Panc1 (cell line): ENCODE results near the gene ZNF74. TPM values are rescaled to one million over a fixed set of nuclear protein-coding genes. Genes with fewer than 3 reads are reported as not detected.
"Not testable (repeated sequence)": the region's sequence is repeated elsewhere in the genome, so short reads cannot be mapped to it uniquely, and the experiment has no call there.

ENCODE experiments used
- ATAC-seq: fragments of 200-7000 bp; cut with Tn5 transposase; 2 replicates; pipeline ENCODE4 v1.9.1; 2020; ENCODE audit warnings: mild to moderate bottlenecking, moderate library complexity
- BruUV-seq: library from RNA; stranded (reverse); fragments of 400-500 nt; replicated peaks from 2 replicates; lab custom pipeline; 2021; lab: Mats Ljungman, UMichigan
- CTCF ChIA-PET: fragments of 300-600 bp; sonication (Branson Sonifier 250); formaldehyde crosslinking; loops from one replicate; lab custom pipeline; 2022; ENCODE audit warnings: antibody characterized with exemption; lab: Charles Lee
- POLR2A ChIA-PET: fragments of 300-600 bp; sonication (Branson Sonifier 250); formaldehyde crosslinking; loops from one replicate; lab custom pipeline; 2022; ENCODE audit warnings: antibody characterized with exemption; lab: Charles Lee
- DNase-seq: peaks from one replicate; pipeline ENCODE4 v3.0.0-alpha.2; 2010; ENCODE audit warnings: low read depth, low spot score
- H3K27ac ChIP-seq: 2 replicates; pipeline ENCODE4 v1.5.1; 2011; ENCODE audit warnings: mild to moderate bottlenecking, low read length, inconsistent platforms
- H3K27me3 ChIP-seq: fragments of 200-500 bp; sonication (Bioruptor generic); 2 replicates; pipeline ENCODE4 v1.6.0; 2014; ENCODE audit warnings: low read length, inconsistent platforms; ENCODE audit not compliant: control insufficient read depth, insufficient read depth
- H3K36me3 ChIP-seq: fragments of 200-500 bp; sonication (Bioruptor generic); 2 replicates; pipeline ENCODE4 v1.5.1; 2014; ENCODE audit warnings: inconsistent platforms, mild to moderate bottlenecking, low read length, moderate library complexity; ENCODE audit not compliant: control insufficient read depth, insufficient read depth
- H3K4me1 ChIP-seq: 2 replicates; pipeline ENCODE4 v1.5.1; 2011; ENCODE audit warnings: inconsistent platforms, mild to moderate bottlenecking, low read length, moderate library complexity; ENCODE audit not compliant: control insufficient read depth, insufficient read depth
- H3K4me3 ChIP-seq, 2 experiments: 2 replicates each; pipeline ENCODE4 v1.5.1; 2011 to 2012; ENCODE audit warnings: low read depth in 2 of 2, low read length in 2 of 2, mild to moderate bottlenecking in 2 of 2, inconsistent platforms in 1 of 2, moderate library complexity in 1 of 2
- H3K9me3 ChIP-seq: fragments of 200-500 bp; sonication (Bioruptor generic); 2 replicates; pipeline ENCODE4 v1.5.1; 2014; ENCODE audit warnings: low read depth, mild to moderate bottlenecking, inconsistent platforms, low read length, moderate library complexity; ENCODE audit not compliant: control insufficient read depth, insufficient read depth
- CTCF ChIP-seq: fragments of 450-650 bp; IDR thresholded peaks from 2 replicates; pipeline ENCODE4 v1.5.1; 2017; ENCODE audit warnings: mild to moderate bottlenecking
- POLR2AphosphoS5 ChIP-seq: IDR thresholded peaks from 2 replicates; pipeline ENCODE4 v1.6.1; 2012; ENCODE audit warnings: mild to moderate bottlenecking, low read depth, low read length, moderate library complexity
- SIN3A ChIP-seq: IDR thresholded peaks from 2 replicates; pipeline ENCODE4 v1.6.1; 2012; ENCODE audit warnings: low read depth, mild to moderate bottlenecking, low read length, moderate library complexity, borderline replicate concordance; ENCODE audit not compliant: insufficient read depth
- TCF7L2 ChIP-seq: IDR thresholded peaks from 2 replicates; pipeline ENCODE4 v1.6.1; 2011; ENCODE audit warnings: mild to moderate bottlenecking, low read depth, low read length, inconsistent platforms
- in situ Hi-C: cut with HindIII; loops from 2 replicates; pipeline ENCODE4 v1.10.0; 2016; ENCODE audit warnings: low sequenced_read_pairs, low pct_unique_long_range_greater_than_20kb
- intact Hi-C: fragments of 100-400 bp; cut with micrococcal nuclease; formaldehyde crosslinking; loops from one replicate; pipeline ENCODE4 v1.10.0; 2022; ENCODE audit not compliant: unreplicated experiment
- total RNA-seq: library from RNA; stranded (reverse); gene quantifications from one replicate; pipeline ENCODE4 v1.2.1, GENCODE V29; 2021; ENCODE audit not compliant: unreplicated experiment
- TF ChIP-seq, protein P1 (sequence below), 2 experiments: IDR thresholded peaks; 2 replicates each; pipeline ENCODE4 v1.6.1; 2011 to 2012; ENCODE audit warnings: low read depth in 2 of 2, control low read depth in 1 of 2, low read length in 1 of 2, mild to moderate bottlenecking in 1 of 2, moderate library complexity in 1 of 2; ENCODE audit not compliant: insufficient read depth in 1 of 2

ZNF74 gene
- total RNA-seq, 1 experiment from 2014 or later = 13.2 TPM

- no TSS peak for BruUV-seq
- in situ Hi-C loops = no loop called here
- no peak overlapping the region for H3K27ac ChIP-seq
- no peaks in the 10 kb centered on the region for H3K9me3 ChIP-seq
- CTCF ChIA-PET = no interaction called here
- no peak for DNase-seq
- intact Hi-C loops = no loop called here
- no peak overlapping the region for H3K4me3 ChIP-seq
- no peaks in the 10 kb centered on the region for H3K27me3 ChIP-seq
- H3K36me3 ChIP-seq = no peaks in the 10 kb centered on the region
- TF ChIP-seq TCF7L2 = no peak
- TF ChIP-seq POLR2AphosphoS5 = no peak
- TF ChIP-seq SIN3A = no peak
- no peak for TF ChIP-seq CTCF
- TF ChIP-seq, protein P1, sequence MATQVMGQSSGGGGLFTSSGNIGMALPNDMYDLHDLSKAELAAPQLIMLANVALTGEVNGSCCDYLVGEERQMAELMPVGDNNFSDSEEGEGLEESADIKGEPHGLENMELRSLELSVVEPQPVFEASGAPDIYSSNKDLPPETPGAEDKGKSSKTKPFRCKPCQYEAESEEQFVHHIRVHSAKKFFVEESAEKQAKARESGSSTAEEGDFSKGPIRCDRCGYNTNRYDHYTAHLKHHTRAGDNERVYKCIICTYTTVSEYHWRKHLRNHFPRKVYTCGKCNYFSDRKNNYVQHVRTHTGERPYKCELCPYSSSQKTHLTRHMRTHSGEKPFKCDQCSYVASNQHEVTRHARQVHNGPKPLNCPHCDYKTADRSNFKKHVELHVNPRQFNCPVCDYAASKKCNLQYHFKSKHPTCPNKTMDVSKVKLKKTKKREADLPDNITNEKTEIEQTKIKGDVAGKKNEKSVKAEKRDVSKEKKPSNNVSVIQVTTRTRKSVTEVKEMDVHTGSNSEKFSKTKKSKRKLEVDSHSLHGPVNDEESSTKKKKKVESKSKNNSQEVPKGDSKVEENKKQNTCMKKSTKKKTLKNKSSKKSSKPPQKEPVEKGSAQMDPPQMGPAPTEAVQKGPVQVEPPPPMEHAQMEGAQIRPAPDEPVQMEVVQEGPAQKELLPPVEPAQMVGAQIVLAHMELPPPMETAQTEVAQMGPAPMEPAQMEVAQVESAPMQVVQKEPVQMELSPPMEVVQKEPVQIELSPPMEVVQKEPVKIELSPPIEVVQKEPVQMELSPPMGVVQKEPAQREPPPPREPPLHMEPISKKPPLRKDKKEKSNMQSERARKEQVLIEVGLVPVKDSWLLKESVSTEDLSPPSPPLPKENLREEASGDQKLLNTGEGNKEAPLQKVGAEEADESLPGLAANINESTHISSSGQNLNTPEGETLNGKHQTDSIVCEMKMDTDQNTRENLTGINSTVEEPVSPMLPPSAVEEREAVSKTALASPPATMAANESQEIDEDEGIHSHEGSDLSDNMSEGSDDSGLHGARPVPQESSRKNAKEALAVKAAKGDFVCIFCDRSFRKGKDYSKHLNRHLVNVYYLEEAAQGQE (IDR thresholded peaks at IDR 0.05; ENCODE audit: insufficient read depth in 1 of 2, low read depth in 2 of 2, low read length in 1 of 2) = no peak
- no peak for ATAC-seq
- no peaks in the 10 kb centered on the region for H3K4me1 ChIP-seq
- POLR2A ChIA-PET = no interaction called here
Measured at GRCh38 chr22:20414059-20414440, 20.1 kb downstream of the ZNF74 start.

DNA sequence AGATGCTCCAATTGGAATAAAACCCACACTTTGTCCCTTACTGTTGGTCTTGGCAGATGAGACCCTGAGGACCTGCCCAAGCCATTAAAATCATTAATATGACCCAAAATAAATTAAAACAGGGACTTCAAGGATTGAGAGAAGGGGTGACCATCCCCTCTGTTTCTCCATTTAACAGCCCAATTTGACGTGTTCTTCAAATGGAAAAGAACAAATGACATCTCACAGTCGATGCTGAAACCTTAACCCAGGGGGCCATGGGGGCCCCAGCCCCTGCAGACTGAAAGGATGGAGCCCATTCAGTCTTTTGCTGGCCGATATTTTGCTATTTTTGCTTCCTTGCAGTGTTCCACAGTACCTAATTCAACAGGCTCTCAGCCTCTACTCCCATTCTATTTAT lies 20.5 kb downstream of the ZNF74 start:
- CTCF ChIA-PET = no interaction called here
- Histone ChIP-seq H3K4me3 (no peak overlapping the region), H3K4me1 (no peaks in the 10 kb centered on the region), H3K27me3 (no peaks in the 10 kb centered on the region), H3K27ac (no peak overlapping the region), H3K36me3 (no peaks in the 10 kb centered on the region), H3K9me3 (no peaks in the 10 kb centered on the region)
- intact Hi-C loops = no loop called here
- POLR2A ChIA-PET = no interaction called here
- in situ Hi-C loops = no loop called here
- no peak for DNase-seq
- TF ChIP-seq SIN3A (no peak), CTCF (no peak), TCF7L2 (no peak), POLR2AphosphoS5 (no peak)
- TF ChIP-seq, protein P1 (IDR thresholded peaks at IDR 0.05; ENCODE audit: insufficient read depth in 1 of 2, low read depth in 2 of 2, low read length in 1 of 2) = no peak
- BruUV-seq = no TSS peak
- no peak for ATAC-seq

- BruUV-seq, CTCF ChIA-PET, H3K9me3 ChIP-seq, H3K4me1 ChIP-seq, DNase-seq, ATAC-seq, H3K4me3 ChIP-seq, H3K36me3 ChIP-seq, intact Hi-C loops, H3K27me3 ChIP-seq, POLR2A ChIA-PET, in situ Hi-C loops, H3K27ac ChIP-seq: not testable (repeated sequence)
Measured at GRCh38 chr22:20415241-20415640, 21.3 kb downstream of the ZNF74 start.

DNA sequence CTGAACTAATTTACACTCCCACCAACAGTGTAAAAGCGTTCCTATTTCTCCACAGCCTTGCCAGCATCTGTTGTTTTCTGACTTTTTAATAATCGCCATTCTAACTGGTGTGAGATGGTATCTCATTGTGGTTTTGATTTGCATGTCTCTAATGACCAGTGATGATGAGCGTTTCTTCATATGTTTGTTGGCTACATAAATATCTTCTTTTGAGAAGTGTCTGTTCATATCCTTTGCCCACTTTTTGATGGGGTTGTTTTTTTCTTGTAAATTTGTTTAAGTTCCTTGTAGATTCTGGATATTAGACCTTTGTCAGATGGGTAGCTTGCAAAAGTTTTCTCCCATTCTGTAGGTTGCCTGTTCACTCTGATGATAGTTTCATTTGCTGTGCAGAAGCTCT lies 21.7 kb downstream of the ZNF74 start:
- H3K4me3 ChIP-seq, in situ Hi-C loops, H3K27ac ChIP-seq, POLR2A ChIA-PET, H3K27me3 ChIP-seq, H3K36me3 ChIP-seq, H3K9me3 ChIP-seq, DNase-seq, CTCF ChIA-PET, H3K4me1 ChIP-seq, ATAC-seq, BruUV-seq: not testable (repeated sequence)
- intact Hi-C loops = loop anchor here (1.0 kb wide), 1 partner anchor 41 kb away; no protein-coding TSS in a partner anchor
